ENCODE results near the gene GSE1. TPM values are rescaled to one million over a fixed set of nuclear protein-coding genes. Genes with fewer than 3 reads are reported as not detected.

The GSE1 gene
- total RNA-seq, 1 donor from 2014 or later, result 12.9 TPM

DNA sequence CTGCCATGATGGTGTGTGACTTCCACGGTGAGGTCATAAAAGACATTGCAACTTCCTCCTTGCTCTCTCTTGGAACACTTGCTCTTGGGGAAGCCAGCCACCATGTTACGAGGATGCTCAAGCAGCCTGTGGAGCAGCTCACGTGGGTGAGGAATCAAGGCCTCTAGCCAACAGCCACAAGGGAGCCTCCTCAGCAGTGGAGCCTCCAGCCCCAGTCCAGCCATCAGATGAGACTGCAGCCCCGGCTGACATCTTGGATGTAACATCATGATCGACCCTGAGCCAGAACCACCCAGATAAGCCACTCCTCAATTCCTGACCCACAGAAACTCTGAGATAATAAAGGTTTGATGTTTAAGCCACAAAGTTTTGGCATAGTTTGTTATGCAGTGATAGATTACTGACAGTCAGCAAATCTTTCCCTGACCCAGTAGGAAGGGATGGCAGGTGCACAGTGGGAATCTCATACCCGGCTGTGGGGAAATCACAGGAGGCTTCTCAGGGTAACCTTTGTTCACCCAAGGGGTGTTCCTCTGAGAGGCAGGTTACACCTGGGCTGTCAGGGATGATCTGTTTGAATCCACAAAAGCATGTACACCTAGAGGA is 99.0 kb downstream of the GSE1 start:
- DNase-seq (ENCODE audit: low read depth) (no peak), FAIRE-seq (peak; percentile 91)
- TF ChIP-seq, protein P1, sequence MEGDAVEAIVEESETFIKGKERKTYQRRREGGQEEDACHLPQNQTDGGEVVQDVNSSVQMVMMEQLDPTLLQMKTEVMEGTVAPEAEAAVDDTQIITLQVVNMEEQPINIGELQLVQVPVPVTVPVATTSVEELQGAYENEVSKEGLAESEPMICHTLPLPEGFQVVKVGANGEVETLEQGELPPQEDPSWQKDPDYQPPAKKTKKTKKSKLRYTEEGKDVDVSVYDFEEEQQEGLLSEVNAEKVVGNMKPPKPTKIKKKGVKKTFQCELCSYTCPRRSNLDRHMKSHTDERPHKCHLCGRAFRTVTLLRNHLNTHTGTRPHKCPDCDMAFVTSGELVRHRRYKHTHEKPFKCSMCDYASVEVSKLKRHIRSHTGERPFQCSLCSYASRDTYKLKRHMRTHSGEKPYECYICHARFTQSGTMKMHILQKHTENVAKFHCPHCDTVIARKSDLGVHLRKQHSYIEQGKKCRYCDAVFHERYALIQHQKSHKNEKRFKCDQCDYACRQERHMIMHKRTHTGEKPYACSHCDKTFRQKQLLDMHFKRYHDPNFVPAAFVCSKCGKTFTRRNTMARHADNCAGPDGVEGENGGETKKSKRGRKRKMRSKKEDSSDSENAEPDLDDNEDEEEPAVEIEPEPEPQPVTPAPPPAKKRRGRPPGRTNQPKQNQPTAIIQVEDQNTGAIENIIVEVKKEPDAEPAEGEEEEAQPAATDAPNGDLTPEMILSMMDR (IDR thresholded peaks at IDR 0.05; ENCODE audit: insufficient read depth, low read length, severe bottlenecking), result no peak
- no peaks in the 10 kb centered on the region for H3K27me3 ChIP-seq (ENCODE audit: control insufficient read depth, insufficient read depth, low read length)
- H3K4me3 ChIP-seq (ENCODE audit: low read depth, low read length), result no peak overlapping the region
- H3K36me3 ChIP-seq (ENCODE audit: control insufficient read depth, insufficient read depth, low read length), result peaks cover 30% of the 10 kb centered on the region

DNA sequence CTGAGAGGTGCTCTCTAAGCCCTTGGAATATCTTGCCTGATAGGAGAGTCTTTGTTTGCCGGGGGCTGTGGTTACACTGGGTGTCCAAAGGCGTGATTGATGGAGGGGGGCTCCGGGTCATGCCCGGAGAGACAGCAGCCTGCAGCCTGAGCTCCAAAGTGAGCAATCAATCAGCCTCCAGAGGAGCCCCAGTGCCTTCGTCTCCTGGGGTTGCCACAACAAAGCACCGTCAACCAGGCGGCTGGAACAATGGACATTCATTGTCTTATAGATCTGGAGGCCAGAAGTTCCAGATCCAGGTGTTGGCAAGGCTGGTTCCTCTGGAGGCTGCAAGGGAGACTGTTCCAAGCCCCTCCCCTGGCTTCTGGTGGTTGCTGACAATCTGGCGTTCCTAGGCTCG is 99.7 kb downstream of the GSE1 start:
- Histone ChIP-seq H3K27me3 (ENCODE audit: control insufficient read depth, insufficient read depth, low read length) (no peaks in the 10 kb centered on the region), H3K36me3 (ENCODE audit: control insufficient read depth, insufficient read depth, low read length) (peaks cover 28% of the 10 kb centered on the region), H3K4me3 (ENCODE audit: low read depth, low read length) (no peak overlapping the region)
- no peak for DNase-seq (ENCODE audit: low read depth)
- TF ChIP-seq, protein P1 (IDR thresholded peaks at IDR 0.05; ENCODE audit: insufficient read depth, low read length, severe bottlenecking), result no peak
- FAIRE-seq, result no peak

DNA sequence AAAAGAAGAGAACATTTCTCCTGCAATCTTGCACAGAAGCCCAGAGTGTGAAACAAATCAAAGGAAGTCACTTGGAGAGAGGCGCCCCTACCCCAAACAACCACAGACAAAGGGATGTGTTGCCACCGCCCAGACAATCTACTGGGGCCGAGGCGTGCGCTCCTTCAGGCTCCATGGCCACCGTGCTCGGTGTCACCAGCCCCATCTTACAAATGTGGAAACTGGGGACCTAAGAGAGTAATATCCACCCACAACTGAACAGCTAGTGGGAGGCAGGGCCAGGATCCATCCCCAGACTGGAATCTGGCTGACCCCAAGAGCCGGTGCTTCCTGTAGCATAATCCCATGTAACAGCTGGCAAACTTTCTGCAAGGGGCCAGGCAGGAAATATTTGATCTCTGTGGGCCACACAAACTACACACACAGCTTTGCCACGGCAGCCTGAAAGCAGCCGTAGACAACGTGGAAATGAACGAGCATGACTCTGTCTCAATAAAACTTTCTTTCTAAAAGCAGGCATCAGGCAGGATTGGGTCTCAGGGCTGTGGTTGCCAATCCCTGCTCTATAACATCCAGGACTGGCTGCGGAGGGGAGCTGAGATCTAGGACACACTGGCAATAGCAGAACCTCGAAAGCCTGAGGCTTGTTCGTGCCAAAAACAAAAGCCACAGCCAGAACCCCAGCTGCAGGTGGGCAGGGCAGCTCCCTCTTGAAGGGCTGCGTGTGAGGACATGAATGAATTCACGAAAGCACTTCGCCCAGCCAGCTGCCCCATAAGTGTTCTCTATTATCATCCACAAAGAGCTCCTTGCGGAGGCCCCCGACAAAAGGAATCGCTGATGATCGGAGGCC is 102.3 kb downstream of the GSE1 start:
- FAIRE-seq (peak; percentile 7), DNase-seq (ENCODE audit: low read depth) (peak; percentile 59)
- Histone ChIP-seq H3K27me3 (ENCODE audit: control insufficient read depth, insufficient read depth, low read length) (no peaks in the 10 kb centered on the region), H3K36me3 (ENCODE audit: control insufficient read depth, insufficient read depth, low read length) (peaks cover 17% of the 10 kb centered on the region), H3K4me3 (ENCODE audit: low read depth, low read length) (no peak overlapping the region)
- TF ChIP-seq, protein P1 (IDR thresholded peaks at IDR 0.05; ENCODE audit: insufficient read depth, low read length, severe bottlenecking), result no peak

DNA sequence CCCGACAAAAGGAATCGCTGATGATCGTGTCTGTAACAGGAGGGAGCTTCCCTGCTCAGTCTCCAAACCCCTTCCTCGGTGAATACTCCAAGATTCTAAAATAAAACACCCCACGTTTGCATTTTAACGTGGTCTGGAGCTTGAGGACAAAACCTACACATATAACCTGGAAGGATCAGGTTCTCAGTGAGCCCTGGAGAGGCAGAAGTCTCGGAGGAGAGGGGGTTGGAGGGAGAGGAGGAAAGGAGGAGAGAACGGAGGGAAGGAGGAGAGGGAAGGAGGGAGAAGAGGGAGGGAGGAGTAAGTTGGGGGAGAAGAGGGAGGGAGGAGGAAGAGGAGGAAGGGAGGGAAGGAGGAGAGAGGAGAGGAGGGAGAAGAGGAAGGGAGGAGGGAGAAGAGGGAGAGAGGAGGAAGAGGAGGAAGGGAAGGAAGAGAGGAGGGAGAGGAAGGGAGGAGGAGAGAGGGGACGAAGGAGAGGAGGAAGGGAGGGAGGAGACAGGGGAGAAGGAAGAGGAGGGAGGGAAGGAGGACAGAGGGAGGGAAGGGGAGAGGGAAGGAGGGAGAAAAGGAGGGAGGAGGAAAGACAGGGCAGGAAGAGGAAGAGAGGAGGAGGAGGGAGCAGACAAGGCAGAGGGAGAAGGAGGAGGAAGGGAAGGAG is 103.0 kb downstream of the GSE1 start:
- Histone ChIP-seq H3K36me3 (ENCODE audit: control insufficient read depth, insufficient read depth, low read length) (peaks cover 14% of the 10 kb centered on the region), H3K4me3 (ENCODE audit: low read depth, low read length) (no peak overlapping the region), H3K27me3 (ENCODE audit: control insufficient read depth, insufficient read depth, low read length) (no peaks in the 10 kb centered on the region)
- FAIRE-seq, result no peak
- DNase-seq (ENCODE audit: low read depth), result no peak
- TF ChIP-seq, protein P1 (IDR thresholded peaks at IDR 0.05; ENCODE audit: insufficient read depth, low read length, severe bottlenecking), result no peak

DNA sequence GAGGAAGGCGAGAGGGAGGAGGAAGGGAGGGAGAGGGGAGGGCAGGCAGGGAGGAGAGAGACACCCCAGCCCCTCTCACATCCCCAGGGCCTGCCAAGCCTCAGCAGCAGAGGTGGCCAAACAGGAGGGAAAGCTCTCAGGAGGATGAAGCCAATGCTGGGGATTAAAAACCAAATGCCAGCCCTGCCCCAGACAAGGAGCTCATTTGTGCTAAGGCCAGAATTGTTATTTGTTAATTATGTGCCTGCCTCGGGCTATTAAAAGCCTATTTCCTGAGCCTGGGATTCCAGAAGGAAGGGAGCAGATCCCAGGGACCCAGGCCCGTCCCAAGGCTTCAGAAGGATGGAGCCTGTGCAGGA is 103.5 kb downstream of the GSE1 start:
- Histone ChIP-seq H3K36me3 (ENCODE audit: control insufficient read depth, insufficient read depth, low read length) (peaks cover 14% of the 10 kb centered on the region), H3K4me3 (ENCODE audit: low read depth, low read length) (no peak overlapping the region), H3K27me3 (ENCODE audit: control insufficient read depth, insufficient read depth, low read length) (no peaks in the 10 kb centered on the region)
- DNase-seq (ENCODE audit: low read depth), result no peak
- TF ChIP-seq, protein P1 (IDR thresholded peaks at IDR 0.05; ENCODE audit: insufficient read depth, low read length, severe bottlenecking), result no peak
- no peak for FAIRE-seq
